ACC112 (cell line): ENCODE data around the gene MAP2K6.

ENCODE experiments used
- H2AFZ ChIP-seq: fragments of 200-600 bp; sonication (generic); one replicate; pipeline ENCODE4 v1.6.0; 2017; ENCODE audit warnings: antibody characterized with exemption, low read length; ENCODE audit not compliant: unreplicated experiment
- H3K27ac ChIP-seq: fragments of 200-600 bp; sonication (generic); 2 replicates; pipeline ENCODE4 v1.5.1; 2014; ENCODE audit warnings: low read depth, mild to moderate bottlenecking, antibody characterized with exemption, low read length, moderate library complexity
- H3K27me3 ChIP-seq: fragments of 200-600 bp; sonication (generic); 2 replicates; pipeline ENCODE4 v1.6.1; 2014; ENCODE audit warnings: mild to moderate bottlenecking, antibody characterized with exemption, low read length, moderate library complexity, mixed read lengths; ENCODE audit not compliant: insufficient read depth
- H3K36me3 ChIP-seq: fragments of 200-600 bp; sonication (generic); 2 replicates; pipeline ENCODE4 v1.6.1; 2016; ENCODE audit warnings: mild to moderate bottlenecking, antibody characterized with exemption, low read length, moderate library complexity, mixed read lengths; ENCODE audit not compliant: insufficient read depth
- H3K4me1 ChIP-seq: fragments of 200-600 bp; sonication (generic); one replicate; pipeline ENCODE4 v1.6.1; 2016; ENCODE audit warnings: low read length, mixed read lengths; ENCODE audit not compliant: insufficient read depth, unreplicated experiment, control insufficient read depth
- H3K4me3 ChIP-seq: fragments of 200-600 bp; sonication (generic); 2 replicates; pipeline ENCODE4 v1.5.1; 2014; ENCODE audit warnings: mild to moderate bottlenecking, low read depth, low read length
- H3K79me2 ChIP-seq: fragments of 200-600 bp; sonication (generic); one replicate; pipeline ENCODE4 v1.6.0; 2016; ENCODE audit warnings: low read length; ENCODE audit not compliant: control insufficient read depth, unreplicated experiment, insufficient read depth

MAP2K6 gene

DNA sequence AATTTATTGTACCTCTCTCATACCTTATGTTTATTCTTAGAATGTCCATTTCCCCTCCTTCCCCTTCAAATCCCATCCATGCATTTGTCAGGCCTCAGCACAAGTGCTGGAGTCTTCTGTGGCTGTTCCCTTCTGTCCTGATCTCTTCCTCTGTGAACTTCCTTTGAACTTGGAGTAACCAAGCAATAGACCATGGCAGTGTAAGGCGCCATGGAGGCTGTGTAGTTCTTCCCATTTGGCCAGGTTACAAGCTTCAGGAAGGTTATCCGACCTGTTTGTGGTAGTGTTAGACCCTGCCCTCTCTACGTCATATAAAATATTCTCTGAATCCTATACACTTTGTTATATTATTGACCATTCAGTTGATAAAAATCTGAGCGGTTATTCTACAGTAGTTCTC is 28.6 kb downstream of the MAP2K6 start:
- no peak overlapping the region for H3K27ac ChIP-seq
- no peak overlapping the region for H2AFZ ChIP-seq
- no peaks in the 10 kb centered on the region for H3K79me2 ChIP-seq
- H3K36me3 ChIP-seq: no peaks in the 10 kb centered on the region
- peaks cover 4% of the 10 kb centered on the region; the same call in 1 of the 2 replicates for H3K27me3 ChIP-seq
- H3K4me3 ChIP-seq: no peak overlapping the region
- H3K4me1 ChIP-seq: no peaks in the 10 kb centered on the region

- Histone ChIP-seq H3K36me3 (no peaks in the 10 kb centered on the region), H3K4me1 (no peaks in the 10 kb centered on the region), H3K4me3 (no peak overlapping the region), H3K79me2 (no peaks in the 10 kb centered on the region), H2AFZ (no peak overlapping the region), H3K27me3 (peaks cover 4% of the 10 kb centered on the region; the same call in 1 of the 2 replicates), H3K27ac (no peak overlapping the region)
These were observed 29.5 kb downstream of the MAP2K6 start for GRCh38 chr17:69444023-69444422.

GRCh38 chr17:69445132-69445531 is 30.6 kb downstream of the MAP2K6 start:
- H3K36me3 ChIP-seq: no peaks in the 10 kb centered on the region
- H3K4me3 ChIP-seq: no peak overlapping the region
- no peaks in the 10 kb centered on the region for H3K4me1 ChIP-seq
- H3K79me2 ChIP-seq: no peaks in the 10 kb centered on the region
- H2AFZ ChIP-seq: no peak overlapping the region
- peaks cover 4% of the 10 kb centered on the region; the same call in 1 of the 2 replicates for H3K27me3 ChIP-seq
- no peak overlapping the region for H3K27ac ChIP-seq

DNA sequence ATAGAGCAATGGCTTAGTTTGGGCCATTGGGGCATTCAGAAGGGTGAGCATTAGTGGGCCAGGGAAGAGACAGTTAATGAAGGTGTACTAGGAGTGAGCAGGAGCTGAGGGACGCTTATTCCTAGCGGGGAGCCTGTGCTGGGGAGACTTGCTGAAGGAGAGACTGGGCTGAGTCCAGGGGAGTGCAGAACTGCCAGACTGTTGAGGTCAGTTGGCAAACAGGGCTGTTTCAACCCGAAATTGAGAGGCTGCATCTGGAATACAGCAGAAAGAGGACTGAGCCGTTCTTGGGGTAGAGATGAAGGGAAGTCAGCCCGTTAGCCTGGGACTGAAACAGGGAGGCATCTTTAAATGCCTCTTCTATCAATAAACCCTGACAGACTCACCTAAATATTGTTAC is 33.2 kb downstream of the MAP2K6 start:
- Histone ChIP-seq H3K4me3 (no peak overlapping the region), H3K36me3 (no peaks in the 10 kb centered on the region), H2AFZ (no peak overlapping the region), H3K27me3 (no peaks in the 10 kb centered on the region), H3K79me2 (no peaks in the 10 kb centered on the region), H3K4me1 (no peaks in the 10 kb centered on the region), H3K27ac (no peak overlapping the region)

- Histone ChIP-seq H2AFZ (no peak overlapping the region), H3K36me3 (no peaks in the 10 kb centered on the region), H3K79me2 (no peaks in the 10 kb centered on the region), H3K4me3 (no peak overlapping the region), H3K27me3 (no peaks in the 10 kb centered on the region), H3K27ac (no peak overlapping the region), H3K4me1 (no peaks in the 10 kb centered on the region)
These were observed 34.1 kb downstream of the MAP2K6 start for GRCh38 chr17:69448431-69449102.

- H3K27me3 ChIP-seq: no peaks in the 10 kb centered on the region
- no peak overlapping the region for H3K4me3 ChIP-seq
- no peak overlapping the region for H2AFZ ChIP-seq
- H3K36me3 ChIP-seq: no peaks in the 10 kb centered on the region
- H3K79me2 ChIP-seq: no peaks in the 10 kb centered on the region
- H3K27ac ChIP-seq: no peak overlapping the region
- H3K4me1 ChIP-seq: no peaks in the 10 kb centered on the region
These were observed 35.6 kb downstream of the MAP2K6 start for GRCh38 chr17:69450131-69450530.

DNA sequence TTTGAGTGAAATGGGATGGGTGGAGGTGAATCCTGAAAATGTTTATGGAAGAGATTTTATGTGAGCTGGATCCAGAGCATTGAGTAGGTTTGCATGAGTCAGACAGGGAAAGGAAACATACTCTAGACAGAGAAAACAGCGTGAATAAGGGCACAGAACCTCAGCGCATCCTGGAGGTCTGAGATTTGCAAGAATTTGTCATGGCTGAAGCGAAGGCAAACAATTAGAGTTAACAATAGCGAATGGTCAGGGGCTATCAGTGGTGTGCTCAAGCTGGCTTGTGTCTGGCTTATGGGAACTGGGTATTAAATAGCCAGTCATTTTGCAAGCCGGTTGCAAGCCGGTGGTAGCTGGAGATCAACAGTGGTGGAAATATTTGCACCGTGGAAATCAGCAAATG is 36.4 kb downstream of the MAP2K6 start:
- Histone ChIP-seq H3K36me3 (no peaks in the 10 kb centered on the region), H3K27ac (no peak overlapping the region), H3K27me3 (no peaks in the 10 kb centered on the region), H3K4me1 (no peaks in the 10 kb centered on the region), H3K4me3 (no peak overlapping the region), H2AFZ (no peak overlapping the region), H3K79me2 (no peaks in the 10 kb centered on the region)

DNA sequence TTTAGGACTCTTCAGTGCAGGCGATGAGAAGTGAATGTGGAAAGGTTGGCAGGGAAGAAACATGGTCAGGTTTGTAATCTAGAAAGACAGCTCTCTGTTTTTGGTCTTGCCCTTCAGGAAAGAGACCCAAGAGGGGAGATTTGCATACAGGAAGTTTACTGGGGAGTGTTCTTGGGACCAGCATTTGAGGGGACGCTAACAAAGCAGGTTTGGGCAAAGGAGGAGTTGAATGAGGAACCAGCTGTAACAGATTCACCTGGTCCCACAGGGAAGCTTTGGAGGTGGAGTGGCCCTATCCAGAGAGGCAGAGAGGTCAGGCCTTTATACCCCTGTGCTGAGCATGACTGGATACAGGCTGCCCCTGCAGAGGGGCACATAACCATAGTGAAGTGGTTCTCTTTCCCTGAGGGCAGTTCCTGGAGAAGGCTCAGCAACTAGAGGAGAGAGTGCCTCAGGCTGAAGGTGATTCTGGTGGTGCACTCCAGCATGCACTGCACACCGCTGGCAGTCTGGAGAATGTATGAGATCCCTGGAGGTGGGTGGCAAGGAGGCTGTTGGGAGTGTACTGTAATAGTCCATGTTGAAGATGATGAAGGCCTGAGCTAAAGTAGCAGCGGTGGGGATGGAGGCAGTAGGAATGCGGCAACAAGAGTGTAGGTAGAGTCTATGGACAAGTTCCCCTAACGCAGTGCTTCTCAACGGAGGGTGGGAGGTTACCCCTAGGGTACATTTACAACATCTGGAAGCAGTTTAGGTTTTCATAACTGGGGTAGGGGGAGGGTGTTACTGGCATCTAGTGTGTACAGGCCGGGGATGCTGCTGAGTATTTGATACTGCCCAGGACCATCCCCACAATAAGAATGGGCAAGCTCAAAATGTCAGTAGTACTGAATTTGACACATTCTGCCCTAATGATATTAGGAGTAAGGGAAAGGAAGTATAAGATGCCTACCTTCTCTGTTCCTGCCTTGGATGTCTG is 37.2 kb downstream of the MAP2K6 start:
- no peak overlapping the region for H2AFZ ChIP-seq
- H3K79me2 ChIP-seq: no peaks in the 10 kb centered on the region
- H3K27ac ChIP-seq: no peak overlapping the region
- H3K36me3 ChIP-seq: no peaks in the 10 kb centered on the region
- no peaks in the 10 kb centered on the region for H3K27me3 ChIP-seq
- no peak overlapping the region for H3K4me3 ChIP-seq
- no peaks in the 10 kb centered on the region for H3K4me1 ChIP-seq

DNA sequence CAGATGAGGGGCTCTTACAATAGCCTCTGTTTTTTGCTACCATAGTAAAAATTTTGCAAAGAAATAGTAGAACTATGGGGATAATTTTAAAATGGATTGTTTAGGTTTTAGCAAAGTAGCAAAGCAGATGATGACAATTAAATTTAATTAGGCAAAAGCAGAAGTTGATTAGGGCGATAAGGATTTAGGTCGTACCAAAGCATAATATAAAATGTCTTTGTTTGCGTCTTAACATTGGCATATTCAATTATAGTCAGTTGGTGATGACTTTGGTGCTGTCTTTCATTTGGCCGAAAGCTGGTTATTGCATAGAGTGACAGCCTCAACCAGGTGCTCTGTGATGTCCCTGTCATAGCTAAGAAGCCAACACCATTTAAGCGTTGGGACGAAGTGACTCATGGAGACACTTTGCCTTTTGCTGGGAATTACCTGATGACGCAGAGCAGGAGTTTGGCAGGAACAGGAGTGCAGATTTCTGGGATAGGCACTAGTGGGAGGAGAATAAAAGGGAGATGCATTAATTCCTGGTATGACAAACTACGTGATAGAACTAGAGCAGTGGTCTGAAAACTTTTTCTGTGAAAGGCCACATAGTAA is 38.3 kb downstream of the MAP2K6 start:
- Histone ChIP-seq H3K27ac (no peak overlapping the region), H3K36me3 (no peaks in the 10 kb centered on the region), H3K4me1 (no peaks in the 10 kb centered on the region), H3K79me2 (no peaks in the 10 kb centered on the region), H2AFZ (no peak overlapping the region), H3K27me3 (peaks cover 4% of the 10 kb centered on the region; the same call in 1 of the 2 replicates), H3K4me3 (no peak overlapping the region)

GRCh38 chr17:69454051-69454450 is 39.6 kb downstream of the MAP2K6 start:
- Histone ChIP-seq H3K27ac (no peak overlapping the region), H3K4me1 (no peaks in the 10 kb centered on the region), H3K79me2 (no peaks in the 10 kb centered on the region), H3K36me3 (no peaks in the 10 kb centered on the region), H3K27me3 (peaks cover 4% of the 10 kb centered on the region; the same call in 1 of the 2 replicates), H3K4me3 (no peak overlapping the region), H2AFZ (no peak overlapping the region)
